Astrocyte (in vitro differentiated cells and primary cell): ENCODE results near the gene CDHR2. TPM values are rescaled to one million over a fixed set of nuclear protein-coding genes. Genes with fewer than 3 reads are reported as not detected.

Source experiments
- DNase-seq: peaks from one replicate; pipeline ENCODE4 v3.0.0-alpha.2; 2010; ENCODE audit warnings: low read depth
- FAIRE-seq: peaks from 2 replicates; lab custom pipeline; 2011; peaks lifted over from hg19 to GRCh38; lab: Jason Lieb, UNC
- H2AFZ ChIP-seq: 2 replicates; pipeline ENCODE4 v1.6.0; 2012; ENCODE audit warnings: low read depth, low read length, inconsistent platforms
- H3K27ac ChIP-seq: 2 replicates; pipeline ENCODE4 v1.5.1; 2011; ENCODE audit warnings: low read depth, low read length, inconsistent platforms
- H3K27me3 ChIP-seq: 2 replicates; pipeline ENCODE4 v1.6.0; 2011; ENCODE audit warnings: low read length, inconsistent platforms; ENCODE audit not compliant: insufficient read depth
- H3K36me3 ChIP-seq: 2 replicates; pipeline ENCODE4 v1.5.1; 2011; ENCODE audit warnings: low read length, inconsistent platforms; ENCODE audit not compliant: insufficient read depth
- H3K4me1 ChIP-seq: 2 replicates; pipeline ENCODE4 v1.5.1; 2011; ENCODE audit warnings: low read length, inconsistent platforms; ENCODE audit not compliant: insufficient read depth
- H3K4me2 ChIP-seq: 2 replicates; pipeline ENCODE4 v1.6.0; 2012; ENCODE audit warnings: low read length, inconsistent platforms
- H3K4me3 ChIP-seq: 2 replicates; pipeline ENCODE4 v1.5.1; 2011; ENCODE audit warnings: low read depth, mild to moderate bottlenecking, low read length, inconsistent platforms; ENCODE audit not compliant: insufficient read depth
- H3K79me2 ChIP-seq: 2 replicates; pipeline ENCODE4 v1.6.0; 2012; ENCODE audit warnings: mild to moderate bottlenecking, low read length, inconsistent platforms; ENCODE audit not compliant: insufficient read depth
- H3K9ac ChIP-seq: 2 replicates; pipeline ENCODE4 v1.6.0; 2012; ENCODE audit warnings: mild to moderate bottlenecking, low read length, inconsistent platforms
- H3K9me3 ChIP-seq: 2 replicates; pipeline ENCODE4 v1.5.1; 2012; ENCODE audit warnings: low read depth, mild to moderate bottlenecking, low read length, inconsistent platforms; ENCODE audit not compliant: insufficient read depth
- H4K20me1 ChIP-seq: 2 replicates; pipeline ENCODE4 v1.6.0; 2012; ENCODE audit warnings: low read length, inconsistent platforms; ENCODE audit not compliant: insufficient read depth
- H3K27ac Mint-ChIP-seq: one replicate; pipeline ENCODE4 v1.8.0; 2021; ENCODE audit warnings: mild to moderate bottlenecking, mixed read lengths; ENCODE audit not compliant: unreplicated experiment
- H3K27me3 Mint-ChIP-seq: one replicate; pipeline ENCODE4 v1.8.0; 2021; ENCODE audit warnings: low read depth, mixed read lengths; ENCODE audit not compliant: unreplicated experiment
- H3K36me3 Mint-ChIP-seq: one replicate; pipeline ENCODE4 v1.8.0; 2021; ENCODE audit warnings: low read depth, mixed read lengths; ENCODE audit not compliant: unreplicated experiment
- H3K4me1 Mint-ChIP-seq: one replicate; pipeline ENCODE4 v1.8.0; 2021; ENCODE audit warnings: low read depth, mixed read lengths; ENCODE audit not compliant: unreplicated experiment
- H3K4me3 Mint-ChIP-seq: one replicate; pipeline ENCODE4 v1.8.0; 2021; ENCODE audit warnings: mild to moderate bottlenecking, moderate library complexity, mixed read lengths; ENCODE audit not compliant: unreplicated experiment
- H3K9me3 Mint-ChIP-seq: one replicate; pipeline ENCODE4 v1.8.0; 2021; ENCODE audit warnings: mild to moderate bottlenecking, mixed read lengths; ENCODE audit not compliant: unreplicated experiment
- EZH2 ChIP-seq: IDR thresholded peaks from 2 replicates; pipeline ENCODE4 v1.6.1; 2012; ENCODE audit warnings: mild to moderate bottlenecking, low read length, inconsistent platforms; ENCODE audit not compliant: insufficient read depth
- total RNA-seq: library from RNA; stranded (reverse); gene quantifications from 2 replicates; pipeline ENCODE4 v1.2.1, GENCODE V29; 2021
- TF ChIP-seq, protein P1 (sequence below): IDR thresholded peaks from 2 replicates; pipeline ENCODE4 v1.5.1; 2011; ENCODE audit warnings: low read depth, mild to moderate bottlenecking, inconsistent platforms, low read length, moderate library complexity; ENCODE audit not compliant: insufficient read depth

CDHR2 gene
- total RNA-seq, 1 donor from 2014 or later, result 0.43 TPM

DNA sequence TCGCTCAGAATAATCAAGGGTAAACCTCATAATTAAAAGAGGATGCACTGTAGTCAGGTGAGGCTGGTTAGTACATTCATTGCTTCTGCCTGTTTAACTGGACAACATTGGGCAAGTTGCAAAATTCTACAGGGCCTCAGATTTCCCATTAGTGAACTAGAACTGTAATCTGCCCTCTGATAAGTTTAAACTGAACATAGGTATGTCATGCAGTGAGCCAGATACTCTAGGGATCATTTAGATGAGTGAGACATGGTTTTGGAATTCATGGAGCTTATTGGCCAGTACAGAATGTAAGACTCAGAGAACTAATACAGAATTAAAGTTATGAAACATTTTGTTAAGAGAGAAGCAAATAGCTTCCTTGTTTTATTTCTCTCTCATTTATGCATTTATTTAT lies 47.8 kb upstream of the CDHR2 start:
- Histone ChIP-seq H3K4me2 (no peak overlapping the region), H3K27ac (no peak overlapping the region), H3K36me3 (peaks cover 40% of the 10 kb centered on the region), H3K4me1 (peaks cover 7% of the 10 kb centered on the region), H3K79me2 (no peaks in the 10 kb centered on the region), H2AFZ (no peak overlapping the region), H3K9me3 (no peaks in the 10 kb centered on the region), H3K4me3 (no peak overlapping the region), H3K9ac (no peak overlapping the region), H3K27me3 (no peaks in the 10 kb centered on the region), H4K20me1 (no peaks in the 10 kb centered on the region)
- FAIRE-seq, result peak; percentile 41
- Mint-ChIP-seq H3K9me3 (no peaks in the 10 kb centered on the region), H3K36me3 (peaks cover 27% of the 10 kb centered on the region), H3K27me3 (no peaks in the 10 kb centered on the region), H3K27ac (peak overlapping the region; percentile 6), H3K4me1 (peaks cover 18% of the 10 kb centered on the region), H3K4me3 (no peak overlapping the region)
- DNase-seq, result peak; percentile 71
- TF ChIP-seq, protein P1, sequence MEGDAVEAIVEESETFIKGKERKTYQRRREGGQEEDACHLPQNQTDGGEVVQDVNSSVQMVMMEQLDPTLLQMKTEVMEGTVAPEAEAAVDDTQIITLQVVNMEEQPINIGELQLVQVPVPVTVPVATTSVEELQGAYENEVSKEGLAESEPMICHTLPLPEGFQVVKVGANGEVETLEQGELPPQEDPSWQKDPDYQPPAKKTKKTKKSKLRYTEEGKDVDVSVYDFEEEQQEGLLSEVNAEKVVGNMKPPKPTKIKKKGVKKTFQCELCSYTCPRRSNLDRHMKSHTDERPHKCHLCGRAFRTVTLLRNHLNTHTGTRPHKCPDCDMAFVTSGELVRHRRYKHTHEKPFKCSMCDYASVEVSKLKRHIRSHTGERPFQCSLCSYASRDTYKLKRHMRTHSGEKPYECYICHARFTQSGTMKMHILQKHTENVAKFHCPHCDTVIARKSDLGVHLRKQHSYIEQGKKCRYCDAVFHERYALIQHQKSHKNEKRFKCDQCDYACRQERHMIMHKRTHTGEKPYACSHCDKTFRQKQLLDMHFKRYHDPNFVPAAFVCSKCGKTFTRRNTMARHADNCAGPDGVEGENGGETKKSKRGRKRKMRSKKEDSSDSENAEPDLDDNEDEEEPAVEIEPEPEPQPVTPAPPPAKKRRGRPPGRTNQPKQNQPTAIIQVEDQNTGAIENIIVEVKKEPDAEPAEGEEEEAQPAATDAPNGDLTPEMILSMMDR, result no peak
- TF ChIP-seq EZH2, result no peak

DNA sequence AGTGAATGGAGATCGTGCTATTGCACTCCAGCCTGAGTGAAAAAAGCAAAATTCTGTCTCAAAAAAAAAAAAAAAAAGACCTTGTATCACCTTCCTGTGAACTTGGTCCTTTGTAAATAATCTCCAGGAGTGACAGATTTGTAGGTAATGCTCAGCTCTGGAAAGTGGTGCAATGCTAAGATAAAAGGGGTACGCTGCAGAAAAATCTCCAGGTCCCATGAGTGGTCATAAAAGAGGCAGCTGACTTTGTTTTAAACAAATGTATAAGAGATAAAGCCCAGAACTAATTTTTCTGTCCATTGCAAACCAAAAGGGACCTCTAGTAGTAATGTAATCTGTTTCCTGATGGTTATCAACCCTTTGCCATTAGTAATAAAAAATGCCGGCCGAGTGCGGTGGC lies 45.6 kb upstream of the CDHR2 start:
- peaks cover 7% of the 10 kb centered on the region for H3K4me1 Mint-ChIP-seq
- H3K27me3 Mint-ChIP-seq, result no peaks in the 10 kb centered on the region
- FAIRE-seq, result no peak
- no peak overlapping the region for H3K4me3 ChIP-seq
- no peaks in the 10 kb centered on the region for H3K9me3 ChIP-seq
- H3K27ac Mint-ChIP-seq, result no peak overlapping the region
- DNase-seq, result no peak
- no peak overlapping the region for H3K4me2 ChIP-seq
- H3K27ac ChIP-seq, result no peak overlapping the region
- H3K27me3 ChIP-seq, result no peaks in the 10 kb centered on the region
- H4K20me1 ChIP-seq, result peaks cover 10% of the 10 kb centered on the region
- H3K36me3 Mint-ChIP-seq, result peaks cover 29% of the 10 kb centered on the region
- no peaks in the 10 kb centered on the region for H3K9me3 Mint-ChIP-seq
- H3K36me3 ChIP-seq, result peaks cover 50% of the 10 kb centered on the region
- H3K4me1 ChIP-seq, result peaks cover 3% of the 10 kb centered on the region
- no peak overlapping the region for H3K4me3 Mint-ChIP-seq
- no peak for TF ChIP-seq EZH2
- TF ChIP-seq, protein P1, result no peak
- H3K79me2 ChIP-seq, result no peaks in the 10 kb centered on the region
- no peak overlapping the region for H2AFZ ChIP-seq
- no peak overlapping the region for H3K9ac ChIP-seq

DNA sequence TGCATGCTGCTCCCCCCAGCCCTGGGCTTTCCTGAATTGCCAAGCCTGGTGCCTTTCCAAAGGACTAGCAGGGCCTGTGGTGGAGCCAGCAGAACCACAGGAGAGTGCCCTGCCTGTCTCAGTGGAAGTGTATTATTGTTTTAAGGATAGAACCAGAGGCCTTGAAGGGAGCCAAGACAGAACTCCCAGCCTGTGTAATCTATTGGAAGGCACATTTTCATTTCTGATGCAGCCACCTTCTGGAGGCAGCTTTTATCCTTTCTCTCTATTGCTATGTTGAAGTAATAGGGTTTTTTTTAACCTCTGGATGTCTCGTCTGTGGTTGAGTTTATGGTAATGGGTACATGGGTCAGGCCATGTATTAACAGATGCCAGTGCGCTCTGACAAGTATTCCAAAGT lies 41.2 kb upstream of the CDHR2 start:
- H3K27me3 Mint-ChIP-seq, result no peaks in the 10 kb centered on the region

More for the DNA sequence above, 41.2 kb upstream of the CDHR2 start:
- H3K27ac Mint-ChIP-seq, result no peak overlapping the region
- peaks cover 25% of the 10 kb centered on the region for H3K36me3 Mint-ChIP-seq
- Histone ChIP-seq H3K9me3 (no peaks in the 10 kb centered on the region), H3K4me3 (no peak overlapping the region), H3K36me3 (peaks cover 32% of the 10 kb centered on the region), H4K20me1 (peaks cover 13% of the 10 kb centered on the region), H2AFZ (no peak overlapping the region), H3K79me2 (no peaks in the 10 kb centered on the region), H3K9ac (no peak overlapping the region), H3K4me1 (no peaks in the 10 kb centered on the region), H3K27ac (no peak overlapping the region), H3K27me3 (no peaks in the 10 kb centered on the region), H3K4me2 (no peak overlapping the region)
- FAIRE-seq, result no peak
- H3K9me3 Mint-ChIP-seq, result no peaks in the 10 kb centered on the region
- H3K4me1 Mint-ChIP-seq, result peaks cover 3% of the 10 kb centered on the region
- TF ChIP-seq, protein P1, result no peak
- TF ChIP-seq EZH2, result no peak
- H3K4me3 Mint-ChIP-seq, result no peak overlapping the region
- no peak for DNase-seq
